Measurements from ENCODE around the gene ELL2. TPM values are rescaled to one million over a fixed set of nuclear protein-coding genes. Genes with fewer than 3 reads are reported as not detected.

Gene ELL2
- total and polyA plus RNA-seq, 2 of the 13 experiments (the other 11 are each of a cell fraction or from before 2014, with no cell fraction given) = 78.9 to 97.1 TPM

- no peak for TF ChIP-seq ZHX2 (IDR thresholded peaks at IDR 0.05; ENCODE audit: low read depth)
- no peak for TF ChIP-seq ZHX2 (CRISPR knock-in tag; IDR thresholded peaks at IDR 0.05; ENCODE audit: borderline replicate concordance)
- no peak for TF ChIP-seq ZNF883 (CRISPR knock-in tag; IDR thresholded peaks at IDR 0.05; ENCODE audit: not compliant biosample characterization)
- no peak for TF ChIP-seq SP2 (CRISPR knock-in tag; IDR thresholded peaks at IDR 0.05)
- no peak for TF ChIP-seq ZBTB42 (CRISPR knock-in tag; IDR thresholded peaks at IDR 0.05)
- no peak for TF ChIP-seq ZBTB14 (CRISPR knock-in tag; IDR thresholded peaks at IDR 0.05)
- TF ChIP-seq SRSF9 (IDR thresholded peaks at IDR 0.05; ENCODE audit: borderline replicate concordance, insufficient read depth, low read depth, low read length, poor library complexity, severe bottlenecking) = no peak
- no peak for TF ChIP-seq U2AF1 (optimal IDR thresholded peaks at IDR 0.05; ENCODE audit: low read depth, low read length)
- no peak for TF ChIP-seq FOXC1 (CRISPR knock-in tag; IDR thresholded peaks at IDR 0.05; ENCODE audit: borderline replicate concordance)
- no peak for TF ChIP-seq CEBPB (IDR thresholded peaks at IDR 0.05; ENCODE audit: borderline replicate concordance, low read depth, low read length)
- TF ChIP-seq GABPA (IDR thresholded peaks at IDR 0.05; ENCODE audit: low read depth, low read length) = no peak
- no peak for TF ChIP-seq GABPA (CRISPR knock-in tag; IDR thresholded peaks at IDR 0.05; ENCODE audit: low read depth)
- no peak for TF ChIP-seq ZNF639 (CRISPR knock-in tag; conservative IDR thresholded peaks at IDR 0.05)
- TF ChIP-seq ZNF792 (CRISPR knock-in tag; IDR thresholded peaks at IDR 0.05) = no peak
- no peak for TF ChIP-seq MAZ (IDR thresholded peaks at IDR 0.05; ENCODE audit: borderline replicate concordance, low read depth, low read length)
- no peak for TF ChIP-seq MAZ (CRISPR knock-in tag; IDR thresholded peaks at IDR 0.05; ENCODE audit: low read depth)
- peak; percentile 4; the same call in 1 of the 3 replicates for TF ChIP-seq MXI1 (IDR thresholded peaks at IDR 0.05; ENCODE audit: borderline replicate concordance, low read depth, low read length)
- no peak for TF ChIP-seq ZKSCAN5 (CRISPR knock-in tag; IDR thresholded peaks at IDR 0.05)
- no peak for TF ChIP-seq CENPX (CRISPR knock-in tag; IDR thresholded peaks at IDR 0.05)
- no peak for TF ChIP-seq BRCA1 (CRISPR knock-in tag; IDR thresholded peaks at IDR 0.05)
- no peak; the same call in 1 of the 2 replicates for TF ChIP-seq TEF (CRISPR knock-in tag; IDR thresholded peaks at IDR 0.05)
- no peak for TF ChIP-seq MYNN (CRISPR knock-in tag; IDR thresholded peaks at IDR 0.05; ENCODE audit: low read depth)
- no peak for TF ChIP-seq NFATC3 (CRISPR knock-in tag; IDR thresholded peaks at IDR 0.05)
- TF ChIP-seq ZNF572 (CRISPR knock-in tag; IDR thresholded peaks at IDR 0.05) = no peak
Measured at GRCh38 chr5:95988877-95989276, 27.2 kb upstream of the ELL2 start (continued).

Data from HepG2 (cell line).